ENCODE measurements around the gene SOSTDC1. TPM values are rescaled to one million over a fixed set of nuclear protein-coding genes. Genes with fewer than 3 reads are reported as not detected.

Gene SOSTDC1
- total RNA-seq: not detected

- TF ChIP-seq CTCF (IDR thresholded peaks at IDR 0.05; ENCODE audit: low read depth): no peak
Measured at GRCh38 chr7:16465469-16466361, at the start of gene SOSTDC1. TSS of gene SOSTDC1 (minus strand) at chr7:16465738. CDS start at chr7:16465668, 70 bp downstream.

GRCh38 chr7:16514729-16515128 lies 49.2 kb upstream of the SOSTDC1 start:
- TF ChIP-seq CTCF (IDR thresholded peaks at IDR 0.05; ENCODE audit: low read depth): no peak

GRCh38 chr7:16514271-16514670 lies 48.7 kb upstream of the SOSTDC1 start:
- no peak for TF ChIP-seq CTCF (IDR thresholded peaks at IDR 0.05; ENCODE audit: low read depth)

GRCh38 chr7:16512097-16512496 lies 46.6 kb upstream of the SOSTDC1 start:
- TF ChIP-seq CTCF (IDR thresholded peaks at IDR 0.05; ENCODE audit: low read depth): no peak

- no peak for TF ChIP-seq CTCF (IDR thresholded peaks at IDR 0.05; ENCODE audit: low read depth)
Measured at GRCh38 chr7:16511314-16511713, 45.8 kb upstream of the SOSTDC1 start.

GRCh38 chr7:16509829-16510228 lies 44.3 kb upstream of the SOSTDC1 start:
- TF ChIP-seq CTCF (IDR thresholded peaks at IDR 0.05; ENCODE audit: low read depth): no peak

GRCh38 chr7:16504019-16504418 lies 38.5 kb upstream of the SOSTDC1 start:
- no peak for TF ChIP-seq CTCF (IDR thresholded peaks at IDR 0.05; ENCODE audit: low read depth)
